Rectal smooth muscle tissue (tissue), 1 donor: ENCODE measurements around the gene TRIM17.

Source experiments
- H3K27ac ChIP-seq: one replicate; pipeline ENCODE4 v1.7.0; 2013; ENCODE audit warnings: low read depth, low read length, inconsistent platforms
- H3K27me3 ChIP-seq: one replicate; pipeline ENCODE4 v1.7.0; 2013; ENCODE audit warnings: low read length; ENCODE audit not compliant: control insufficient read depth, insufficient read depth
- H3K36me3 ChIP-seq: one replicate; pipeline ENCODE4 v1.7.0; 2013; ENCODE audit warnings: low read length; ENCODE audit not compliant: control insufficient read depth, insufficient read depth
- H3K4me1 ChIP-seq: one replicate; pipeline ENCODE4 v1.7.0; 2013; ENCODE audit warnings: low read length; ENCODE audit not compliant: control insufficient read depth, insufficient read depth
- H3K4me3 ChIP-seq: one replicate; pipeline ENCODE4 v1.7.0; 2013; ENCODE audit warnings: low read length
- H3K9ac ChIP-seq: one replicate; pipeline ENCODE4 v1.7.0; 2013; ENCODE audit warnings: low read length

The TRIM17 gene

DNA sequence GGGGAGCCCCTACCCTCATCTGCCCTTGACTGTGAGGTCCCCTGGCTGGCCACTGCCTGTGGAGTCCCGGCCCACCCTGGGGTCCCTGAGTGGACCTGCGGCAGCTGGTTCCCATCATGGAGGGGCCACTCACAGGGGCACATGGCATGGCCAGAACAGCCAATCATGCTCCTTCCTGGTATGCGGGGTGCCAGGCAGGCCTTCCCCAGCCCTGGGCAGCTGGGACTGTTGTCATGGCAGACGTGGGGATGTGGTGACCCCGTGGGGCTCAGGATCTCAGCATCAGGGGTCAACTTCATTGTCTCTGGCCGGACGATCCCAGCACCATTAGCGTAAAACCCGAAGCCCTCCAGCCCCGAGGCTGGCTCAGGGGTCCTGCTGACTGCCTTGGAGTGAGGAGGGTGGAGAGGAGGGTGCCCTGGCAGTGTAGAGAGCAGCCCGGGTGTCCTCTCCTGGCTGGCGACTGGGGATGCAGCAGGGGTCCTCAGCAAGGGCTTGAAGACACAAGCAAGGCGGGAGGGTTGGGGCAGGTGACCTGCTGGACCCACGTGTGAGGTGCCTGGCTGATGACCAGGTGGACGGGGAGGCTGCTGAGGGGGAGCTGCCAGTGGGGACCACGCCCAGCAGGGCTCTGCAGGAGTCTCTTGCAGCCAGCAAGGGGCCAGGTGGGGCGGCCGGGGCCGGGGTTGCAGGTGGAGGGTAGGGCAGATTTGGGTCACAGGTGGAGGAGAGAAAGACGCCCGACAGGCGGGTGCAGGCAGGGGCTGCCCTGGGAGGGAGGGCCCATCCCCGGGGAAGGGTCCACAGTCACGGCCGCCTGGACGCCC, 55.1 kb downstream of the TRIM17 start:
- H3K9ac ChIP-seq = no peak overlapping the region
- no peaks in the 10 kb centered on the region for H3K4me1 ChIP-seq
- H3K36me3 ChIP-seq = no peaks in the 10 kb centered on the region
- no peak overlapping the region for H3K4me3 ChIP-seq
- H3K27me3 ChIP-seq = peaks cover 3% of the 10 kb centered on the region
- no peak overlapping the region for H3K27ac ChIP-seq

DNA sequence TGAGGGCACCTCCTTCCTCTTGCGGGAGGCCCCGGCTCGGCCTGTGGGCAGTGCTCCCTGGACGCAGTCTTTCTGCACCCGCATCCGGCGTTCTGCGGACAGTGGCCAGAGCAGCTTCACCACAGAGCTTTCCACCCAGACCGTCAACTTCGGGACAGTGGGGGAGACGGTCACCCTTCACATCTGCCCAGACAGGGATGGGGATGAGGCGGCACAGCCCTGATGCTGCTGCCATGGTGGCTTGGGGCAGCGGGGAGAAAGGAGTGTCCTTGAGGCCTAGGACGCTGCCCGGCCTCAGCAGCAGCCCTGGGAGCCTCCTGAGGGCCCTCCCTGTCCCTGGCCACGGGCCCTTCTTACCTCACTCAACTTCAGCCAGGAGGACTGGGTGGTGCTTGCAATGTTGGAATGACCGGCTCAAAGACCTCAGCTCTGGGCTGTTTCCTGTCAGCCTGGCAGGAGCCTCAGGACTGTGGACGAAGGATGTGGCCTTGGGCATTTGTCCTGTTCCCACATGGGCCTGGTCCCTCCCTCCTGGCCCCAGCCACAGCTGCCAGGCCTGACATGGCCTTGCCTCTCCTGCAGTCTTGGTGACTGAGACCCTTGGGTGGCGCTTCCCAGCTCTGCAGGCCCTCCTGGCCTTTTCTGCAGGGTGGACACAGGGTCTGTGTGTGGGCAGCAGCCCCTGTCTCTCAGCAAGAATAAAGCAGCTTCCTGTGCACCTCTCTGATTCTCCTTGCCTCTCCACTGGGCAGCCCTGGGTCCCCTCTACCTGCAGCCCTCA, 55.9 kb downstream of the TRIM17 start:
- H3K4me3 ChIP-seq = no peak overlapping the region
- peaks cover 3% of the 10 kb centered on the region for H3K27me3 ChIP-seq
- no peaks in the 10 kb centered on the region for H3K36me3 ChIP-seq
- H3K4me1 ChIP-seq = no peaks in the 10 kb centered on the region
- no peak overlapping the region for H3K9ac ChIP-seq
- H3K27ac ChIP-seq = no peak overlapping the region

GRCh38 chr1:228359613-228360532, 56.8 kb downstream of the TRIM17 start:
- H3K27me3 ChIP-seq = peaks cover 3% of the 10 kb centered on the region
- H3K36me3 ChIP-seq = no peaks in the 10 kb centered on the region
- no peak overlapping the region for H3K9ac ChIP-seq
- H3K4me3 ChIP-seq = no peak overlapping the region
- no peak overlapping the region for H3K27ac ChIP-seq
- no peaks in the 10 kb centered on the region for H3K4me1 ChIP-seq

- Histone ChIP-seq H3K4me1 (no peaks in the 10 kb centered on the region), H3K27ac (no peak overlapping the region), H3K9ac (no peak overlapping the region), H3K27me3 (peaks cover 3% of the 10 kb centered on the region), H3K36me3 (no peaks in the 10 kb centered on the region), H3K4me3 (no peak overlapping the region)
Observed at GRCh38 chr1:228358764-228359612, 57.7 kb downstream of the TRIM17 start.

- Histone ChIP-seq H3K36me3 (no peaks in the 10 kb centered on the region), H3K4me1 (no peaks in the 10 kb centered on the region), H3K27ac (no peak overlapping the region), H3K4me3 (no peak overlapping the region), H3K9ac (no peak overlapping the region), H3K27me3 (no peaks in the 10 kb centered on the region)
Observed at GRCh38 chr1:228358039-228358763, 58.5 kb downstream of the TRIM17 start.
